ENCODE data around the gene DOCK2.
"Not testable (repeated sequence)": the region's sequence is repeated elsewhere in the genome, so short reads cannot be mapped to it uniquely, and the experiment has no call there.

The DOCK2 gene

DNA sequence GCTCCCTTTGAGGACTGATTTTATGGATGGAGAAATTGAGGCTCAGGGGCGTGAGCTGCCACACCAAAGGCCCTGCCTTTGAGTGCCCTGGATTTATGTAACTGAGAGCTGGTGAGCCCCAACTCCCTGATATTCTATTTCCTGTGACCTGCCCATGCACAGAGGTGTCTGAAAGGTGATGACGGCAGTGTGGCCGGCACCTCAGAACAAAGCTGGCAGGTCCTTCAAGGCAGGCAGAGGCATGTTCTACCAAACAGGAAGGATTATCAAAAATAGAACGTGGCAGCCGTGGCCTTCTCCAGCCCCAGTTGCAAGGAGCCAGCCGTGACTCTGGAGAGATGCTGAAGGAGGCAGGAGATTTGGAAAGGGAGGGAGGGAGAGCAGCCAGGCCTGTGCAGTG, 307.0 kb downstream of the DOCK2 start:
- DNase-seq (ENCODE audit: low read depth): no peak

DNA sequence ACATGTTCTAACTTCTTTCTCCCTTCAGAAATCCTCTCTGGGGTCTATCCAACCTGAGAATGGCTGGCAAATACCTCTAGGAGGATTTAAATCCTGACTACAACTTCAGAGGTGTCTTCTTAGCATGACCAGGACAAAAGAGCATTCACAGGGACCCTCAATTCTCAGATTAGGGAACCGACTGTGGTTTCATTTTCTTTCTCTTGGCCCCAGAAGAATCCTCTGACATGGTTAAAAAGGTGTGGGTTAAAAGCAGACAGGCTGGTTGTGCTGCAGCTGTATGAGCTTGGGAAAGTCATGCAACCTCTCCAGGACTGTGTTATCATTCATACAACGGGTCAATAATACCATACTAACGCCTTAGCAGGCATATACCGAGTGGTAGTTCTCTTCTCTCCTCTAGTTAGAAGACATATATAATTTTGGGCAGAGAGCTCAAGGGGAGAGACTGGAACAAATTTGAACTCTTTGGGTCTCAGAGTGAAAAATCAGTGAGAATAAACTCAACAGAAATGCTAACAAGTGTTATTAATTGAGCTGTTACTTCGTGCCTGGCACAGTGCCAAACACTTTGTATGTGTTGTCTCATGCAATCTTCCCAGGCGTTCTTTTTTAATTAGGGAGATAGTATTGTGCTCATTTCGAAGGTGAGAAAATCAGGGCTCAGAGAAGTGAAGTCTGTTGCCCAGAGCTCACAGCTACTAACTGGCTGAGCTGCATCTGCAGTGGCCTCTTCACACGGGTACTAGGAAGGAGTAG, 308.0 kb downstream of the DOCK2 start:
- no peak for DNase-seq (ENCODE audit: low read depth)

GRCh38 chr5:169945831-169946261, 308.8 kb downstream of the DOCK2 start:
- DNase-seq (ENCODE audit: low read depth): no peak

DNA sequence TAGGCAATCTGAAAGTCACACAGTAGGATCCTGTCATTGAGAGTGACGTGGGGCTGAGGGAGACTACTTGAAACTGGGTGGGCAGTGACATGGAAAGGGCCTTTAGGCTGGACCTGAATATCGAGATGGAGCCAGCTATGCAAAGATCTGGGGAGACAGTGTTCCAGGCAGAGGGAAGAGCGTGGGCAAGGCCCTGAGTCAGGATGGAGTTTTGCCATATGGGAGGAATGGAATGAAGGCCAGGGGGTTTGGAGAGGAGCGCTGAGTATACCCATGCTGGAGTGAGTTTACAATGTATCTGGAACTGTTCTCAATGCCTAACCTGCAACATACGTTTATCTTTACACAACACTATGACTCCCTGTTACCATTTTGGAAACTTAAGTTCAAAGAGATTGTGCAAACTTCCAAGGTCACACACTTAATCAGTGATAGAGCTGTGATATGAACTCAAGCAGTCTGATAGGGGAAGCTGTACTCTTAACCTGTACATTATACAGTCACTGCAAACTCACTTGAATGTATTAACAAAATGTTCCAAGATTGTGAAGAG, 309.7 kb downstream of the DOCK2 start:
- no peak for DNase-seq (ENCODE audit: low read depth)

GRCh38 chr5:169950333-169950732, 313.3 kb downstream of the DOCK2 start:
- DNase-seq (ENCODE audit: low read depth): no peak

DNA sequence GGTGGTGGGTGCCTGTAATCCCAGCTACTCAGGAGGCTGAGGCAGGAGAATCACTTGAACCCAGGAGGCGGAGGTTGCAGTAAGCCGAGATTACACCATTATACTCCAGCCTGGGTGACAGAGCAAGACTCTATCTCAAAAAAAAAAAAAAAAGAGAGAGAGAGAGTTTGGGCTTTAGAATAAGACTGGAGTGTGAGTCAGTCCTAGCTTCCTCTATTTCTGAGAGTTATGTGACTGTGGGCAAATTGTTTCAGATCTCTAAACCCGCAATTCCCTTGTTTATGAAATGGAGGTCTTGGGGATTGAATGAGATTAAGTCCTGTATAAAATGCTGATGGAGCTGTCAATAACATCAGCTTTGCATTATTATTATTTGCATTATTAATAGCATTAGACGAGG, 316.1 kb downstream of the DOCK2 start:
- DNase-seq (ENCODE audit: low read depth): not testable (repeated sequence)

DNA sequence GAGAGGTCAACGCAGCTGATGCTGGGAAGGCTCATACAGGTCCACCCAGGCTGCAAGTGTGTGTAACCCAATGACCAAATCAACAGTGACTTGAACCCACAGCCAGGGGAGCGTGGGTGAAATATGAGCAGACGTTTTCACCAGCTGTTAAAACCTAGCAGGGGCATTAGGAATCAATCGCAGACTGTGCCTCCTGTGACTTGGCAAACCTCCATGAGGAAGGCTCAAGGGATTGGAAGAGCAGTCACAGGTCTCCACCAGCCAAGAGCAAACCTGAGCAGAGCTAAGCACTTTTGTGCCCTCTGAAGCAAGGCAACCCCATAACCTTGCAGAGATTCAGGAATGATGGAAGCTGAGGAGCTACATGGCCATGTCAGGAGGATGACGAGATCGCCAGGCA, 317.7 kb downstream of the DOCK2 start:
- no peak for DNase-seq (ENCODE audit: low read depth)

DNA sequence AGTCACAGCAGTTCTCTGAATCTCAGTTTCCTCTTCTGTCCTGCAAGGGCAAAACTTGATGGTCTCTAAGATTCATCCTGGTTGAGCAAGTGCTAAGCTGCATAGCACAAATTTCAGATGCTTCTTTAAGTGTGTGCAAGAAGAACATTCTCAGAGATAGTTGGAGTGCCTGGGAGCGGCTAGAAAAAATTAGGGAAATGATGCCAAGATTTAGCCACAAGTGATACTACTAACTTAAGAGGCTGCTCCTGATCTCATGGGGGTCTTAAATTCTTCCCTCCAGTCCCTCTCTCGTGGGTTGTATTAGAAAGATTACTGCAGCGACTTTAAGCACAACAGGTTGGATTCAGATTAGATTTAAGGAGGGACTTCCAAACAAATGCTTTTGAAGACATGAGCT, 319.1 kb downstream of the DOCK2 start:
- DNase-seq (ENCODE audit: low read depth): no peak

DNA sequence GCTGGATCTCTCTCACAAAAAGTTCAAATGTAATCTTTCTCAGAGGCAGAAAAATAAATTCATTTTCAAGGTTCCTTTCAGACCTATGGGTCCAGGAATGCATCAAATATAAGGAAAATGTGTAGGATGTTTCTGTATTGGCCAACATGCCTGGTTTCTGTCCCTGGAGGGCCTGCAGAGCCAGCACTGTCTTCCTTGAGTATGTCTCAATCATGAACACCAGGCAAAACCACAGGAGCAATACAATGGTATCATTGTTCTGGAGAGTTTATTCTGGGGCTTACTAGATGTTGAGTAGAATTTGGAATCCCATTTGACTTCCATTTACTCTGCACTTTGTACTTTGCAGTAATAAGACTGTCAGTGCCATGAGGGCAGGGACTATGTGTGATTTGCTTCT, 319.7 kb downstream of the DOCK2 start:
- no peak for DNase-seq (ENCODE audit: low read depth)

GRCh38 chr5:169958278-169958677, 321.2 kb downstream of the DOCK2 start:
- DNase-seq (ENCODE audit: low read depth): no peak

GRCh38 chr5:169960659-169961058, 323.6 kb downstream of the DOCK2 start:
- no peak for DNase-seq (ENCODE audit: low read depth)

DNA sequence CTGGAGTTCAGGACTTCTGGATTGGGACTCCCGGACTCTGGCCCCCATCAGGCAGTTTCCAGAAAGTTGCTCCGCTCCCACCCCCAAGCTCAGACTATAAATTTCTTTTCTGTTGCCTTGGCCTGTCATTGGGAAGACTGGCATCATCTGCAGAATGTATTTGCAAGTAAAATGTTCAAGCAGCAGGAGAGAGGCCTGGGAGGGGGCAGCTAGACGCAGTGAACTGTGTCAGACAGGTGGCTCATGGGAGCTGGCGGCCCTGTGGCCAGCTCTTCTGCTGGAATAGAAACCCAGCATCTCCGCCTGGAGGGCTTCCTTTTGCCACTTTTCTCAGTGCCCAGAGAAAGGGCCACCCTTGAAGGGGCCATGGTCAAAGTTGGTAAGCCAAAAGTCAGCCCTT, 327.2 kb downstream of the DOCK2 start:
- no peak for DNase-seq (ENCODE audit: low read depth)

DNA sequence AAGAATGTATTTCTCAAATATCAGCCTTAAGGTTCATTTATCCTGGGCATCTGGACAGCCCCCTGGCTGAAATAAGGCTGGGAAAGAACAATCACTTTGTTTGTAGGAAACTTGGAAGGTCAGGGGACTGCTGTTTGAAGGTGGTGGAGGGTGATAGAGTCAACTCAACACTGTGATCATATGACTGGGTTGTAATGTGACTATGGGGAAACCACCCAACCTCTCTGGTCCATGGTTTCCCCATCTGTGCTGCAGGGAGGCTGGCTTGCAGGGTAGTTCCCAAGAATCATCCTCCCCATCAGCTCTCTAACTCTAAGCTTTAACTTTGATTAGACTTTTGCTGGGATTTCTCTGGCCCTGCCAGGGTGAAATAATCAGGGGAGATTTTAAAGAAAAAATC, 333.3 kb downstream of the DOCK2 start:
- DNase-seq (ENCODE audit: low read depth): no peak

- no peak for DNase-seq (ENCODE audit: low read depth)
Observed at GRCh38 chr5:169970911-169971765, 334.1 kb downstream of the DOCK2 start.

GRCh38 chr5:169971780-169972179, 334.7 kb downstream of the DOCK2 start:
- DNase-seq (ENCODE audit: low read depth): no peak

DNA sequence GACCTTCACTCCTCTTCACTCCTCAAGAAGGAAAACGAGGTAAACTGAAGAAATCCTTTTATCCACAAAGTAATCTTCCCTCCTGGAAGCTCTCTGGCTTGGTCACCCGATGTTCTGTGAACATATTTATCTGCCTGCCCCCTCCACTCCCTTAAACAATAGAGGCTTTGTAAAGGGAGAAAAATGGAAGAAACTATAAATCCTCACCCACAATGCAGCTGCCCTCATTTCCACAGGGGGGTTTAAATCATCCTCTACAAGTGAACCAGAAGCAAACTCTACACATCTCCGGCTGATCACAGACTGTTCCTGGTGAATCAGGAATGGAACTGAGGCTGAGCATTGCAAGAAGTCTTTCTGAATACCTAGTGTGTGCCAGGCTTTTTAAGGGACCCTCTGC, 336.0 kb downstream of the DOCK2 start:
- DNase-seq (ENCODE audit: low read depth): no peak

GRCh38 chr5:169974121-169974770, 337.2 kb downstream of the DOCK2 start:
- DNase-seq (ENCODE audit: low read depth): no peak

DNA sequence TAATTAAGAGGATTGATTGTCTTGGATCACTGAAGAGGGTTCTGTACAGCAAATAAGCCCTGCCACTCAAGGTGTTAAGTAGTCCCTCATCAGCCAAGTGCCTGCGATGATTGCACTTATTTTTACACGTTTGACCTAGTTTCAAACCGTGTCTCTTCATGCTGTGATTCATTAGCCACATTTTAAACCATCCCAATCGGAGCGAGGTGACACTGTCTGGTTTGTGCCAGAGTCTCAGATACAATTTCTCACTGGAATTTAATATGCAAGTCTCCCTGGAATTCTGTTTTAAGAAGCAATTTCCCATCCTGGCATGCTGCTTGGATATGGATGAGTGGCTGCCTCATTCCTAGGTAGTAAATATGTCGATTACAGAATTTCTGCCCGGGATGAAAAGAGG, 341.6 kb downstream of the DOCK2 start:
- DNase-seq (ENCODE audit: low read depth): no peak

- no peak for DNase-seq (ENCODE audit: low read depth)
Observed at GRCh38 chr5:169979871-169980270, 342.8 kb downstream of the DOCK2 start.

DNA sequence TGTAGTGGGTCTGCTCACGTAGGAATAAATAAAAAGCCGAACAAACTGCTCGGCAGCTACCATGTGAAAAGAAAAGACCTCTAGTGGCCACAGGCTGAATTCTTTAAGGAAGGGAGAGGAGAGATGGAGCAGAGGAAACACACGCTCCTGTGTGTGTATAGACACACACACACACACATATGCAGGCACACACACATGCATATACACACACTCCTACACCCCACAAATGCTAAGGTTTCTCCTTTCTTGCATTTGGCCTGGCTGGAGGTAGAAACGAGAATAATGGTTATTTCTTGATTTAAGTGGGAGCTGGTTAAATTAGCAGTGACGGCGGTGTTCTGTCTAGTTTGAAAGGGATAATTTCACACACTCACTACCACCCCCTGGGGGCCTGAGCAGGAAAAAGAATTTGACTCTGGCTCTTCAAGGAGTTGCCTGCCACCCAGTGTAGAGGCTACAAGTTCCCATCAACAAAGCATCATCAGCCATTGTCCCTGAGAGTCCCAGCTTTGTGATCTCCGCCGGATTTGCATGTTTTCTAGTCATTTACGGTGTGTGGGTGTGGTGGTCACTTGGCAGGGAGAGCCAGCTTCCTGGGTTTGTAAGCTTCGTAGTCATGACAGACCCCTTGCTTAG, 343.5 kb downstream of the DOCK2 start, which contains the start of gene INSYN2B:
INSYN2B (minus strand) TSS at position 78 of the 636 bp plus-strand sequence. CDS start 96,597 bp downstream, outside the sequence.
- peak; percentile 4 for DNase-seq (ENCODE audit: low read depth)

- DNase-seq (ENCODE audit: low read depth): no peak
Observed at GRCh38 chr5:169988206-169988605, 351.1 kb downstream of the DOCK2 start.

DNA sequence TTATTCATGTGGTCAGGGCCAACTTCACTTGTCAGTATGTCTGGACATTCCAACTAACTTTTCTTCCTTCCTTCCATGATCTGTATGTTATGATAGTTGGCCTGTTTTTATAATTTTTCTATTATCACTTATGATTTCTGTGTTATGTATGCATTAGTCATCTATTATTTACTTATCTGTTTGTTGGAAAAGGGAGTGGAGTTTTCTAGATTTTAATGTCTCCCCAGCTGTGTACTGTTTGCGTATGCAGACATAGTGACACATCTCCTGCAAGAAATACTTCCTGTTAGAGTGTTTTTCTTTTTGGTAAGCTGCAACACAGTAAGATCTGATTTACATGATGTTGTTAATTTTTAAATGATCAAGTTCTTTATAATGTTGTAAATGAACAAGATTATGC, 351.9 kb downstream of the DOCK2 start:
- DNase-seq (ENCODE audit: low read depth): no peak
